ENCODE measurements around the gene TDRD7.

GRCh38 chr9:97545486-97545885 lies 133.6 kb downstream of the TDRD7 start:
- TF ChIP-seq GATA2 (IDR thresholded peaks at IDR 0.05; ENCODE audit: low read depth, low read length), result no peak
- TF ChIP-seq GATA3 (IDR thresholded peaks at IDR 0.05; ENCODE audit: low read depth, low read length), result no peak

All from SH-SY5Y (cell line).